Limb (tissue), 2 donors: ENCODE results near the gene C17orf50.

ENCODE experiments used
- DNase-seq, 2 donors: peaks; one replicate each; pipeline ENCODE4 v3.0.0-alpha.2; 2016; ENCODE audit errors: extremely low spot score in 2 of 2

Gene C17orf50

GRCh38 chr17:35812456-35812855 lies 51.8 kb downstream of the C17orf50 start:
- no peak for DNase-seq
